Cardiac fibroblast (primary cell): ENCODE results near the gene SCG3.
A peak's percentile ranks its signal among the peaks of the same experiment; 100 is the strongest.
"Not testable (repeated sequence)": the region's sequence is repeated elsewhere in the genome, so short reads cannot be mapped to it uniquely, and the experiment has no call there.

Source experiments
- DNase-seq, 2 donors: peaks; one replicate each; pipeline versions ENCODE4 v3.0.0 to v3.0.0-alpha.2; 2010; ENCODE audit warnings: low read depth in 2 of 2
- H3K4me3 ChIP-seq, 2 donors: replicated peaks in 1 of 2; 1 replicate in 1 of 2; 2 replicates in 1 of 2; pipeline ENCODE4 v1.5.1; 2011; ENCODE audit warnings: low read depth in 2 of 2, low read length in 2 of 2, mild to moderate bottlenecking in 2 of 2, moderate library complexity in 1 of 2
- CTCF ChIP-seq: IDR thresholded peaks from one replicate; pipeline ENCODE4 v1.5.1; 2011; ENCODE audit warnings: low read depth, mild to moderate bottlenecking, low read length, inconsistent platforms

SCG3 gene

GRCh38 chr15:51649659-51650521 lies 31.4 kb upstream of the SCG3 start:
- H3K4me3 ChIP-seq = no peak overlapping the region
- peak; percentile 69 for TF ChIP-seq CTCF
- peak; percentile 87 for DNase-seq

GRCh38 chr15:51652084-51652668 lies 29.1 kb upstream of the SCG3 start:
- no peak for TF ChIP-seq CTCF
- no peak for DNase-seq
- H3K4me3 ChIP-seq = no peak overlapping the region

- not testable (repeated sequence) for DNase-seq, H3K4me3 ChIP-seq
These were observed 25.8 kb upstream of the SCG3 start for GRCh38 chr15:51655401-51656057.

- DNase-seq = no peak
- no peak for TF ChIP-seq CTCF
- no peak overlapping the region for H3K4me3 ChIP-seq
These were observed 22.6 kb upstream of the SCG3 start for GRCh38 chr15:51658664-51659063.

GRCh38 chr15:51661072-51661471 lies 20.2 kb upstream of the SCG3 start:
- no peak overlapping the region for H3K4me3 ChIP-seq
- TF ChIP-seq CTCF = no peak
- no peak for DNase-seq

- H3K4me3 ChIP-seq = no peak overlapping the region
- no peak for TF ChIP-seq CTCF
- DNase-seq = no peak
These were observed 13.8 kb upstream of the SCG3 start for GRCh38 chr15:51667478-51667877.

GRCh38 chr15:51668446-51668845 lies 12.9 kb upstream of the SCG3 start:
- no peak overlapping the region for H3K4me3 ChIP-seq
- no peak for DNase-seq
- TF ChIP-seq CTCF = no peak
